Measurements from ENCODE around the gene PTH.

DNA sequence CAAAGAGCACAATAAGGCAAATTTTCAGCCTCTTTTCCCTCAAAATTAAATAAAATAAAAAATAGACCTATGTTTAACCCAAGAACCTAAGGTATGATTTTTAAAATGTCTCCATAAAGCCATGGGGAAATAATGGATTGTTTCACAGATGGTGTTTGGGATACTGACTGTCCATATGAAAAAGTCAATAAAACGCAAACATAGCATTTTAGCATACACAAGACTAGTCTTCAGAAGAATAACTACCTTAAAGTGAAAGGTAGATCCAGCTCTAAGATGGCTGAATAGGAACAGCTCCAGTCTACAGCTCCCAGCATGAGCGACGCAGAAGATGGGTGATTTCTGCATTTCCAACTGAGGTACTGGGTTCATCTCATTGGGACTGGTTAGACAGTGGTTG lies 16.1 kb downstream of the PTH start:
- no peak for TF ChIP-seq YY1 (IDR thresholded peaks at IDR 0.05; ENCODE audit: insufficient read depth, insufficient read length)
- no peak for TF ChIP-seq ZNF274 (IDR thresholded peaks at IDR 0.05; ENCODE audit: low read depth, low read length)
- no peak for TF ChIP-seq SUZ12 (IDR thresholded peaks at IDR 0.05; ENCODE audit: extremely low read depth, insufficient read depth, insufficient read length)

All from NT2/D1 (cell line).